ENCODE results near the gene ZNF609.

DNA sequence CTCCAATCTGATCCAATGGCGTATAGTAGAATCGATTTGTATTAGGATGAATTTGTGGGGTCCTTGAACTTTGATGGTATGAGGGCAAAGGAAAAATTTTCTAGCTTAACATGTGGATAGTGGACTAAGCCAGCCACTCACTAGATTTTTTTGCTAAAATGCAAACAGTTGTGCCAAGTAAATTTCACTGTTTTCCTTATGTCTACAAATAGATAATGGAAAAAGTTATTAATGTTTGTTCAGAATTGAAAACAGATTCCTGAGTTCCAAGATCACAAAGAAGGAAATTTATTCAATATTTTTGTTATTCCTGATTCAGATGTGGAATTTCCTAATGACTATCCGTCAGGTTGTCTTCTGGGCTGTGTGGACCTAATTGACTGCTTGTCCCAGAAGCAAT lies 35.2 kb upstream of the ZNF609 start:
- TF ChIP-seq GATA2 (IDR thresholded peaks at IDR 0.05; ENCODE audit: low read depth, low read length) (no peak), GATA3 (IDR thresholded peaks at IDR 0.05; ENCODE audit: low read depth, low read length) (no peak)
